ENCODE measurements around the gene NR2F1.

- TF ChIP-seq CTCF (IDR thresholded peaks at IDR 0.05) = no peak
- no peak for TF ChIP-seq POLR2A (IDR thresholded peaks at IDR 0.05)
- no peak for TF ChIP-seq POLR2AphosphoS5 (IDR thresholded peaks at IDR 0.05; ENCODE audit: insufficient read depth in 1 of 2, low read depth in 1 of 2)
These were observed 960 bp downstream of the NR2F1 start for GRCh38 chr5:93583768-93584595.

All from vagina (tissue), 2 donors.